GM12874 (cell line): ENCODE data around the gene IL16.

ENCODE experiments used
- TF ChIP-seq, protein P1 (sequence below): IDR thresholded peaks from 2 replicates; pipeline ENCODE4 v1.5.1; 2011; ENCODE audit warnings: low read depth, mild to moderate bottlenecking, control low read depth, low read length, moderate library complexity; ENCODE audit not compliant: insufficient read depth

IL16 gene

GRCh38 chr15:81215531-81215930 is 18.9 kb downstream of the IL16 start:
- TF ChIP-seq, protein P1, sequence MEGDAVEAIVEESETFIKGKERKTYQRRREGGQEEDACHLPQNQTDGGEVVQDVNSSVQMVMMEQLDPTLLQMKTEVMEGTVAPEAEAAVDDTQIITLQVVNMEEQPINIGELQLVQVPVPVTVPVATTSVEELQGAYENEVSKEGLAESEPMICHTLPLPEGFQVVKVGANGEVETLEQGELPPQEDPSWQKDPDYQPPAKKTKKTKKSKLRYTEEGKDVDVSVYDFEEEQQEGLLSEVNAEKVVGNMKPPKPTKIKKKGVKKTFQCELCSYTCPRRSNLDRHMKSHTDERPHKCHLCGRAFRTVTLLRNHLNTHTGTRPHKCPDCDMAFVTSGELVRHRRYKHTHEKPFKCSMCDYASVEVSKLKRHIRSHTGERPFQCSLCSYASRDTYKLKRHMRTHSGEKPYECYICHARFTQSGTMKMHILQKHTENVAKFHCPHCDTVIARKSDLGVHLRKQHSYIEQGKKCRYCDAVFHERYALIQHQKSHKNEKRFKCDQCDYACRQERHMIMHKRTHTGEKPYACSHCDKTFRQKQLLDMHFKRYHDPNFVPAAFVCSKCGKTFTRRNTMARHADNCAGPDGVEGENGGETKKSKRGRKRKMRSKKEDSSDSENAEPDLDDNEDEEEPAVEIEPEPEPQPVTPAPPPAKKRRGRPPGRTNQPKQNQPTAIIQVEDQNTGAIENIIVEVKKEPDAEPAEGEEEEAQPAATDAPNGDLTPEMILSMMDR: no peak

DNA sequence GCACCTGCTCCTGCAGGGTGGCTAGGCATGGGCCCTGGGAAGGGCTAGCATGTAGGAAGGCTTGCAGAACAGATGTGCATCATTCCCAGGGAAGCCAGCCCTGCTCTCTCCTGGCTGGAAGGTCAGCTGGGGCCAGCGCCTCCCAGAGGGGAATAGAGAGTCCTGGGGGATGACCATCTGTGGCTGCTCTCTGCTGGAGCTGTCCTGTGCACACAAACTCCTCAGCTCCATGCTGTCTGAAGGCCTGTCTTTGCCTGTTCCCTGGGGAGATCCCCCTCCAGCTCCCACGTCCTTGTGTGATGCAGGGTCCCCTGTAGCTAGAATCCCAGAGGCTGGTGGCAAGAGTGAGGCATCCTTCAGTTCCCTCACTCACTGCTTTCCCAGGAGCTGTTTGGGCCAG is 19.3 kb downstream of the IL16 start:
- TF ChIP-seq, protein P1: no peak

DNA sequence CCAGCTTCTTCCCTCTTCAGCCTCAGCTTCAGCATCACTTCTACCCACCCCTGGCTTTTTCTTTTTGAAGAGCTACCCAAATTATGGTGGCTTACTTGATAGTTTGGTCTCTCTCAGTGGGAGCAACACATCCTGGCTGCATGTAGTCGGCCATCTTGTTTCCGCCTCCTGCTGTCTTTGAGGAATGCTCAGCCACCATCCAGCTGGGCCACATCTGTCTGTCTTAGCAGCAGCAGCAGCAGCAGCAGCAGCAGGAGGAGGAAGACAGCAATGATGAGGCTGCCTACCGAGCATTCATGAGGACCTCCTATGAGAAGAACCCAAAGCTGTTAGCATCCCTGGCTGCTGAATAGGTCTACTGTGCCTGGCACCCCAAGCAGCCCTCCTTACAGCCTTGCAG is 19.7 kb downstream of the IL16 start:
- TF ChIP-seq, protein P1: no peak

GRCh38 chr15:81221449-81221848 is 24.8 kb downstream of the IL16 start:
- TF ChIP-seq, protein P1: no peak

DNA sequence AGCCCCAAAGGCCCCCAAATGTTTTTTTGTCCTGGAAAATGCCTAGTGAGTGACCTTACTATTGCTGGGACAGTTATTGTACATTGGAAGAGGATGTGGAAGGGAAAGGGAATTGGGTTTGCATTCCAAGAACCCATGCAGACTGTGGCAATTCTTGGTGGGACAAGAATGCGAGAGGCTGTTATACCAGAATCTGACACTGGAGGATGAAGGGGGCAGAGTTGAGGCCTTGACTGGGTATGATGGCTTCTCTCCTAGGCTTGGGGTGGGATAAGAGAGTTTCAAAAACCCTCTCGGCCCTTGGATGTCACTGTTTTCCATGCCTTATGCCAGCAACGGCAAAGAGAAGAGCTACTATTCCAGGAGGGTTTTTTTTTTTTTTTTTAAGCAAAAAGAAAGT is 25.3 kb downstream of the IL16 start:
- TF ChIP-seq, protein P1: no peak

DNA sequence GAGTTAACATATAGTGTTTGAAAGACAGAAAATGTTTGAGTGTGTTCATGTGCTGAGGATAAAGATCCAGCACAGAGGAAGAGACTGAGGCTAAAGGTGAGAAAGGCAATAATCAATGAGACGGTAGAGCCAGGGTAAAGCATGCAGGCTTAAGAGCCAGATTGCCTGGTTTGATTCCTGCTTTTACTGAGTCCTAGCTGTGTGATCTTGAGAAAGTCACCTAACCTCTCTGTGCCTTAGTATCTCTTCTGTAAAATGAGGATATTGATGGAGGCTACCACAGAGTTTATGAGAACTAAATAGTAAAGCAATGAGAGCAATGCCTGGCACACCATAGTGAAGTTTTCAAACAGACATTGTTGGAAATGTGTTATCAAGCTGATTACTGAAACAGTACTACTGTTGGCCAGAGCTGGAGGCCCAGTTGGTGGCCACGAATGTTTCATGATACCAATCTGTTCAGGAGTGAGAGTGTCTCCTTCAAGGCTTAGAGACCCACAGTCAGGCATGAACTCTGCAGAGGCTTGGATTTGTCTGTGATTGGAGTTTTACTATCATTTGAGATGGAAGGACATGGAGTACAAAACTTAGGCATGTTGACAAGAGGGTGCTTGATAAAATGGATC is 26.8 kb downstream of the IL16 start:
- TF ChIP-seq, protein P1: no peak

GRCh38 chr15:81224232-81224631 is 27.6 kb downstream of the IL16 start:
- TF ChIP-seq, protein P1: no peak
